ENCODE measurements around the gene PCNT. TPM values are rescaled to one million over a fixed set of nuclear protein-coding genes. Genes with fewer than 3 reads are reported as not detected.
A peak's percentile ranks its signal among the peaks of the same experiment; 100 is the strongest.

The PCNT gene
- total and polyA plus RNA-seq, 4 experiments from 2014 or later, result 2.0 to 52.1 (median 36.1) TPM

DNA sequence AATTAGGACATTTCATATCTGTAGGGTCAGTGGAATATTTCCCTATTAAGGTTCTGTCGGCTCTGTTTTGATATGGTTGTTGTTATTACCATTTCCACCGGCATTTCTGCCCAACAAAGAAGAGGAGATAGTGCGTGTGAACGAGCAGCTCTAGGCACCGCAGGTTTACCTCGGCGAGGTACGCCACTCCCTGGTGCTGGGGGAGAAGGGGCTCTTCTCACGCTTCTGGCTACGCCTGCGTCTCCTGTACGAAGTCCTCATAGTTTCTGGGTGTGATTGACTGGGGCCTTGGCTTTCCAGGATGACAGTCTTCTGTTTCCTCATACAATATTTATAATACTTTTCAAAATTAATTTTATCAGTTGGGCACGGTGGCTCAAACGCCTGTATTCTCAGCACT is 80.3 kb downstream of the PCNT start:
- Mint-ChIP-seq H3K4me3 (no peak overlapping the region), H3K27me3 (no peaks in the 10 kb centered on the region), H3K27ac (no peak overlapping the region), H3K36me3 (peaks cover 27 to 36% of the 10 kb centered on the region in 2 donors), H3K9me3 (no peaks in the 10 kb centered on the region), H3K4me1 (peaks cover 0 to 3% (median 0%) of the 10 kb centered on the region in 4 donors)
- intact Hi-C loops (cut with micrococcal nuclease), result no loop called here
- H3K27ac ChIP-seq (ENCODE audit: low read depth, low read length), result no peak overlapping the region
- no peaks in the 10 kb centered on the region for H3K27me3 ChIP-seq (ENCODE audit: insufficient read depth, low read length)
- H3K4me1 ChIP-seq (ENCODE audit: insufficient read depth, low read length), result no peaks in the 10 kb centered on the region
- H3K36me3 ChIP-seq (ENCODE audit: insufficient read depth, low read length), result peaks cover 15% of the 10 kb centered on the region
- H3K4me3 ChIP-seq (ENCODE audit: low read length in 2 of 2), result no peak overlapping the region
- no peak for DNase-seq
- CTCF ChIA-PET (ENCODE audit: partially characterized antibody), result no interaction called here
- POLR2A ChIA-PET (ENCODE audit: partially characterized antibody), result no interaction called here
- H3K9me3 ChIP-seq (ENCODE audit: control insufficient read depth in 1 of 2, low read length in 2 of 2), result no peaks in the 10 kb centered on the region

DNA sequence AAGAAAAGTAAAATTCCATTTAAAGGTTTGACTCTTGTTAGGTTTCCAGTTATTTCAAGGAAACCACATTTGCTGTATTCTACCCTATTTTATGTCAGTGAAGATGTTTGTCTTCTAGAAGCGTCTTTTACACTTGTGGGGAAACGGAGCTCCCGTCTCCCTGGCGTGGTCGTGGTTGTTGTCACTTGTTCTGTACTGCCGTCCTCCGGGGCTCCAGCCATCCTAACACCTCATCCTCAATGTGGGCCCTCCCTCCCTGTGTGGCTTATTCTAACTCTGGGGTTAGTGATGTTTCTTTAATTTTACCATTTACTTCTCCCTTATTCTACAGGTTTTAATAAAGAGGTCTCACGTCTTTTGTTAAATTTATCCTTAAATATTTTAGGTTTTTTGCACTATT is 82.0 kb downstream of the PCNT start:
- H3K4me1 ChIP-seq (ENCODE audit: insufficient read depth, low read length), result no peaks in the 10 kb centered on the region
- no peaks in the 10 kb centered on the region for H3K27me3 ChIP-seq (ENCODE audit: insufficient read depth, low read length)
- H3K4me3 Mint-ChIP-seq, result no peak overlapping the region
- H3K27ac Mint-ChIP-seq, result peak overlapping the region in 3 of 7 donors; percentile 18 to 61 (median 41)
- ChIA-PET CTCF (ENCODE audit: partially characterized antibody) (no interaction called here), POLR2A (ENCODE audit: partially characterized antibody) (no interaction called here)
- H3K27me3 Mint-ChIP-seq, result no peaks in the 10 kb centered on the region
- H3K36me3 ChIP-seq (ENCODE audit: insufficient read depth, low read length), result peaks cover 12% of the 10 kb centered on the region
- no peaks in the 10 kb centered on the region for H3K9me3 Mint-ChIP-seq
- intact Hi-C loops (cut with micrococcal nuclease), result no loop called here
- H3K27ac ChIP-seq (ENCODE audit: low read depth, low read length), result no peak overlapping the region
- no peak overlapping the region for H3K4me3 ChIP-seq (ENCODE audit: low read length in 2 of 2)
- H3K36me3 Mint-ChIP-seq, result peaks cover 25 to 34% of the 10 kb centered on the region in 2 donors
- DNase-seq, result no peak
- peaks cover 0 to 4% (median 0%) of the 10 kb centered on the region in 4 donors for H3K4me1 Mint-ChIP-seq
- no peaks in the 10 kb centered on the region for H3K9me3 ChIP-seq (ENCODE audit: control insufficient read depth in 1 of 2, low read length in 2 of 2)

DNA sequence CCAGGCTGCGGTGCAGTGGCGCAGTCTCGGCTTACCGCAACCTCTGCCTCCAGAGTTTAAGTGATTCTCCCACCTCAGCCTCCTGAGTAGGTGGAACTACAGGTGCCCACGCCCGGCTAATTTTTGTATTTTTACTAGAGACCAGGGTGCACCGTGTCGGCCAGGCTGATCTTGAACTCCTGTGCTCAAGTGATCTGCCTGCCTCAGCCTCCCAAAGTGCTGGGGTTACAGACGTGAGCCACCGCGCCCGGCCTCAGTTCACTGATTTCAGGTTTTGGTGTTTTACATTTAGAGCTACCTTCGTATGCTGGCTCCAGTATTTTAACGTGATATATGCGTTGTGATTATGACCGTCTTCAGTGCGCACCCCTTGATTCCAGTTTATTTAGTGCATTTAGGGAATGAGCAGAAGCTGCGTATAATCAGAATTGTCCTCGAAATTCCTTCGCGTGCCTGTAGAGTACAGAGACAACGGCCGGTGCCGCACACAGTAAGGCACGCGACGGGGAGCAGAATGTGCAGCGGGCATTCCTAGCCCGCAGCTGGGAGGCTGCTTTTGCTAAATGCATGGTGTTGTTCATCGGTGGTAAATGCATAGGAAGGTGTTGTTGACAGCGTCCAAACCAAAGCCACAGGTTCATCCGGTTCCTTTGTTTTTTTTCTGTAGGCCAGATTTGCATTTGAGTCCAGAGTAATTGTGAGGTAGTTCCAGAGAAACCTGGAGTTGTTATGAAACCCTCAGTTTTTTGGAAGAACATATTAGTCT is 85.9 kb downstream of the PCNT start:
- Mint-ChIP-seq H3K27ac (peak overlapping the region in 1 of 7 donors; percentile 37), H3K27me3 (no peaks in the 10 kb centered on the region), H3K4me3 (peak overlapping the region in 1 of 8 donors; percentile 29), H3K36me3 (peaks cover 8 to 25% of the 10 kb centered on the region in 2 donors), H3K4me1 (peaks cover 0 to 3% (median 0%) of the 10 kb centered on the region in 4 donors), H3K9me3 (no peaks in the 10 kb centered on the region)
- no peak overlapping the region for H3K4me3 ChIP-seq (ENCODE audit: low read length in 2 of 2)
- no peak overlapping the region for H3K27ac ChIP-seq (ENCODE audit: low read depth, low read length)
- H3K9me3 ChIP-seq (ENCODE audit: control insufficient read depth in 1 of 2, low read length in 2 of 2), result no peaks in the 10 kb centered on the region
- no peak for DNase-seq
- intact Hi-C loops (cut with micrococcal nuclease), result no loop called here
- H3K36me3 ChIP-seq (ENCODE audit: insufficient read depth, low read length), result peaks cover 7% of the 10 kb centered on the region
- H3K4me1 ChIP-seq (ENCODE audit: insufficient read depth, low read length), result no peaks in the 10 kb centered on the region
- CTCF ChIA-PET (ENCODE audit: partially characterized antibody), result no interaction called here
- H3K27me3 ChIP-seq (ENCODE audit: insufficient read depth, low read length), result no peaks in the 10 kb centered on the region
- POLR2A ChIA-PET (ENCODE audit: partially characterized antibody), result no interaction called here

DNA sequence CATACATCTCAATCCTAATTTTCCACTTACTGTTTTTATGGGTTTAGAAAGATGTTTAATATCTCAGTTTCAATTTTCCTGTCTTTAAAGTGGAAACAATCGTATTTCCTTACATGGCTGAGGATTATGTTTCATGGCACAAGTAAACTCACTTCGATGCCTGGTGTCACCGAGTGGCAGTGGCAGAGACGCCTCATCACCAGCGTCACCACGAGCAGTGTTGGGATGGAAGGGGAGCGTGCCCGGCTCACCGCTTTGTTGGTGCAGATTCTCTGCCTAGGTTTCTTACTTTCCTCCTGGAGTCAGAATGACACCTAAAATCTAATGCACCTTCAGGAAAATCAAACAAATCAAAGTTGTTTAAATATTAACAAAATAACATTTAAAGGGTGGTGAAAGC is 86.6 kb downstream of the PCNT start:
- no peak for DNase-seq
- POLR2A ChIA-PET (ENCODE audit: partially characterized antibody), result no interaction called here
- peaks cover 9 to 26% of the 10 kb centered on the region in 2 donors for H3K36me3 Mint-ChIP-seq
- Histone ChIP-seq H3K27me3 (ENCODE audit: insufficient read depth, low read length) (no peaks in the 10 kb centered on the region), H3K36me3 (ENCODE audit: insufficient read depth, low read length) (peaks cover 7% of the 10 kb centered on the region), H3K4me1 (ENCODE audit: insufficient read depth, low read length) (no peaks in the 10 kb centered on the region), H3K4me3 (ENCODE audit: low read length in 2 of 2) (no peak overlapping the region), H3K27ac (ENCODE audit: low read depth, low read length) (no peak overlapping the region), H3K9me3 (ENCODE audit: control insufficient read depth in 1 of 2, low read length in 2 of 2) (no peaks in the 10 kb centered on the region)
- no peaks in the 10 kb centered on the region for H3K9me3 Mint-ChIP-seq
- H3K27me3 Mint-ChIP-seq, result no peaks in the 10 kb centered on the region
- intact Hi-C loops (cut with micrococcal nuclease), result no loop called here
- no peak overlapping the region for H3K4me3 Mint-ChIP-seq
- no peak overlapping the region for H3K27ac Mint-ChIP-seq
- CTCF ChIA-PET (ENCODE audit: partially characterized antibody), result no interaction called here
- H3K4me1 Mint-ChIP-seq, result peaks cover 0 to 3% (median 0%) of the 10 kb centered on the region in 4 donors

DNA sequence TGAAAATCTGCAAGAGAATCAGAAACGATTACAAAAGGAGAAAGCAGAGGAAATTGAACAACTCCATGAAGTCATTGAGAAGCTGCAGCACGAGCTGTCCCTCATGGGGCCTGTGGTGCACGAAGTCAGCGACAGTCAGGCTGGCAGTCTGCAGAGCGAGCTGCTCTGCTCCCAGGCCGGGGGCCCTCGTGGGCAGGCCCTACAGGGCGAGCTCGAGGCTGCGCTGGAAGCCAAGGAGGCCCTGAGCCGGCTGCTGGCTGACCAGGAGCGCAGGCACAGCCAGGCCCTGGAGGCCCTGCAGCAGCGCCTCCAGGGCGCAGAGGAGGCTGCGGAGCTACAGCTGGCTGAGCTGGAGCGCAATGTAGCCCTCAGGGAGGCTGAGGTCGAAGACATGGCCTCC is 87.3 kb downstream of the PCNT start:
- no peaks in the 10 kb centered on the region for H3K9me3 Mint-ChIP-seq
- peaks cover 7% of the 10 kb centered on the region for H3K36me3 ChIP-seq (ENCODE audit: insufficient read depth, low read length)
- H3K9me3 ChIP-seq (ENCODE audit: control insufficient read depth in 1 of 2, low read length in 2 of 2), result no peaks in the 10 kb centered on the region
- peaks cover 16 to 29% of the 10 kb centered on the region in 2 donors for H3K36me3 Mint-ChIP-seq
- no peak overlapping the region for H3K27ac ChIP-seq (ENCODE audit: low read depth, low read length)
- intact Hi-C loops (cut with micrococcal nuclease), result no loop called here
- no peaks in the 10 kb centered on the region for H3K4me1 ChIP-seq (ENCODE audit: insufficient read depth, low read length)
- no peak overlapping the region for H3K4me3 Mint-ChIP-seq
- no peak overlapping the region for H3K27ac Mint-ChIP-seq
- ChIA-PET CTCF (ENCODE audit: partially characterized antibody) (no interaction called here), POLR2A (ENCODE audit: partially characterized antibody) (no interaction called here)
- H3K4me3 ChIP-seq (ENCODE audit: low read length in 2 of 2), result no peak overlapping the region
- no peaks in the 10 kb centered on the region for H3K27me3 ChIP-seq (ENCODE audit: insufficient read depth, low read length)
- H3K27me3 Mint-ChIP-seq, result no peaks in the 10 kb centered on the region
- peaks cover 0 to 1% (median 0%) of the 10 kb centered on the region in 4 donors for H3K4me1 Mint-ChIP-seq
- no peak for DNase-seq

DNA sequence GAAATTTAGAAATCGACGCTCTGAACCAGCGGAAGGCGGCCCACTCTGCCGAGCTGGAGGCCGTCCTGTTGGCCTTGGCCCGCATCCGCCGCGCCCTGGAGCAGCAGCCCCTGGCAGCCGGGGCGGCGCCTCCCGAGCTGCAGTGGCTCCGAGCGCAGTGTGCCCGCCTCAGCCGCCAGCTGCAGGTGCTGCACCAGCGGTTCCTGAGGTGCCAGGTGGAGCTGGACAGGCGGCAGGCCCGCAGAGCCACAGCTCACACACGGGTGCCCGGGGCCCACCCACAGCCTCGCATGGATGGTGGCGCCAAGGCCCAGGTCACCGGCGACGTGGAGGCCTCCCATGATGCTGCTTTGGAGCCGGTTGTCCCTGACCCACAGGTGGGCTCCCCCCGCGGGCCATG is 87.7 kb downstream of the PCNT start:
- Mint-ChIP-seq H3K4me1 (peaks cover 0 to 1% (median 0%) of the 10 kb centered on the region in 4 donors), H3K36me3 (peaks cover 18 to 29% of the 10 kb centered on the region in 2 donors), H3K27ac (no peak overlapping the region), H3K9me3 (no peaks in the 10 kb centered on the region), H3K27me3 (no peaks in the 10 kb centered on the region), H3K4me3 (no peak overlapping the region)
- H3K27me3 ChIP-seq (ENCODE audit: insufficient read depth, low read length), result no peaks in the 10 kb centered on the region
- ChIA-PET CTCF (ENCODE audit: partially characterized antibody) (no interaction called here), POLR2A (ENCODE audit: partially characterized antibody) (no interaction called here)
- DNase-seq, result no peak
- peaks cover 7% of the 10 kb centered on the region for H3K36me3 ChIP-seq (ENCODE audit: insufficient read depth, low read length)
- intact Hi-C loops (cut with micrococcal nuclease), result no loop called here
- no peaks in the 10 kb centered on the region for H3K9me3 ChIP-seq (ENCODE audit: control insufficient read depth in 1 of 2, low read length in 2 of 2)
- H3K4me1 ChIP-seq (ENCODE audit: insufficient read depth, low read length), result no peaks in the 10 kb centered on the region
- H3K27ac ChIP-seq (ENCODE audit: low read depth, low read length), result no peak overlapping the region
- no peak overlapping the region for H3K4me3 ChIP-seq (ENCODE audit: low read length in 2 of 2)

DNA sequence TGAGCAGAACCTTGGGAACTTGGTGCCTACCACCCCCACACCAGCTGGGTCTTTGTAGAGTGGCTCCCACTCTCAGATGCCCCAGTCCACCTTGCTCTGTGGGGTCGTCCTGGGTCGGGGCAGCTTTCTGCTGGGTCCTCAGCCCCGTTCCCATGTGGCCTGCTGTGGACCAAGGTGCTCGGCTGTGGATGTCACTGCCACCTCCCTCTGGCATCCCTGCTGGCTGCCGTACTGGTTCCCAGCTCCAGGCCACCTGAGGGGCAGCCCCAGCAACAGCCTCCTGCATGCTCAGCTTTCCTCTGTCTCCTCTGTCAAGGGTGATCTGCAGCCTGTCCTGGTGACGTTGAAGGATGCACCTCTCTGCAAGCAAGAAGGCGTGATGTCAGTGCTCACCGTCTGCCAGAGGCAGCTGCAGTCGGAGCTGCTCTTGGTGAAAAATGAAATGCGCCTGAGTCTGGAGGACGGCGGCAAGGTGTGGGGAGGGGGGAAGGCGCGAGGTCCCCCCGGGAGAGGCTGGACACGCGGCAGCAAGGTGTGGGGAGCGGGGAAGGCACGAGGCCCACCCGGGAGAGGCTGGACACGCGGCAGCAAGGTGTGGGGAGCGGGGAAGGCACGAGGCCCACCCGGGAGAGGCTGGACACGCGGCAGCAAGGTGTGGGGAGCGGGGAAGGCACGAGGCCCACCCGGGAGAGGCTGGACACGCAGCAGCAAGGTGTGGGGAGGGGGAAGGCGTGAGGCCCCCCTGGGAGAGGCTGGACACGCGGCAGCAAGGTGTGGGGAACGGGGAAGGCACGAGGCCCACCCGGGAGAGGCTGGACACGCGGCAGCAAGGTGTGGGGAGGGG is 88.8 kb downstream of the PCNT start:
- intact Hi-C loops (cut with micrococcal nuclease), result no loop called here

More for the DNA sequence above, 88.8 kb downstream of the PCNT start:
- Histone ChIP-seq H3K4me1 (ENCODE audit: insufficient read depth, low read length) (no peaks in the 10 kb centered on the region), H3K4me3 (ENCODE audit: low read length in 2 of 2) (no peak overlapping the region), H3K27ac (ENCODE audit: low read depth, low read length) (no peak overlapping the region), H3K36me3 (ENCODE audit: insufficient read depth, low read length) (peaks cover 7% of the 10 kb centered on the region), H3K27me3 (ENCODE audit: insufficient read depth, low read length) (no peaks in the 10 kb centered on the region), H3K9me3 (ENCODE audit: control insufficient read depth in 1 of 2, low read length in 2 of 2) (no peaks in the 10 kb centered on the region)
- DNase-seq, result no peak
- ChIA-PET CTCF (ENCODE audit: partially characterized antibody) (no interaction called here), POLR2A (ENCODE audit: partially characterized antibody) (no interaction called here)
- H3K27ac Mint-ChIP-seq, result no peak overlapping the region
- no peaks in the 10 kb centered on the region for H3K9me3 Mint-ChIP-seq
- H3K27me3 Mint-ChIP-seq, result no peaks in the 10 kb centered on the region
- H3K4me3 Mint-ChIP-seq, result no peak overlapping the region
- peaks cover 19 to 27% of the 10 kb centered on the region in 2 donors for H3K36me3 Mint-ChIP-seq
- peaks cover 0 to 1% (median 0%) of the 10 kb centered on the region in 4 donors for H3K4me1 Mint-ChIP-seq
